ENCODE results near the gene COL5A1.
A peak's percentile ranks its signal among the peaks of the same experiment; 100 is the strongest.

The COL5A1 gene

DNA sequence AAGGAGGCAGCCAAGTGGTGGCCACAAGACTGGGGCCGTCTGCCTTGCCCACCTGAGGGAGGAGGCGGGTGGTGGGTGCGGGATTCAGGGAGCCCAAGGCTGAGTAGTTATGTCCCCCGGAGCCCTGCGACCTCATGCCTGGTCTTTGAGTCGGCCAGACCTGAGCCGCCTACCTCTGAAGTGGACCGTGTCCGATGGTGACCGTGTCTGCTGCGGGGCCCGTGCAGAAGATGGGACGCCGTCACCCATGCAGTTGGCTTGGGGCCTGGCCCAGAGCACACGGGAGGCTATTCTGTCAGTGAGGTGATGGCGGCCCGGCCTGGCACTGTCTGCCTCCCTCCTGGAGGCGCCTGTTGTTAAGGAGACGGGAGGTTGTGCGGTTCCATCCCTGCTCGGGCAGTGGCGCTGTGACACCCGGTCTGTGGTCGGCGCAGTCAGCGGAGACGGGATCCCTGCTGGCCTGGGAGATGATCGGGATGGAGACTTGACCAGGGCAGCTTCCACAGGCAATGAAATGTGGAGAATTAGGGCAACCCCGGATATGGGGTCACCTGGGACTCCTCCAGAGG, 176.5 kb downstream of the COL5A1 start:
- Mint-ChIP-seq H3K4me3 (no peak overlapping the region), H3K9me3 (no peaks in the 10 kb centered on the region), H3K4me1 (peaks cover 5% of the 10 kb centered on the region), H3K36me3 (ENCODE audit: low read depth) (peaks cover 17% of the 10 kb centered on the region), H3K27me3 (ENCODE audit: low read depth) (no peaks in the 10 kb centered on the region), H3K27ac (no peak overlapping the region)
- TF ChIP-seq, protein P1, sequence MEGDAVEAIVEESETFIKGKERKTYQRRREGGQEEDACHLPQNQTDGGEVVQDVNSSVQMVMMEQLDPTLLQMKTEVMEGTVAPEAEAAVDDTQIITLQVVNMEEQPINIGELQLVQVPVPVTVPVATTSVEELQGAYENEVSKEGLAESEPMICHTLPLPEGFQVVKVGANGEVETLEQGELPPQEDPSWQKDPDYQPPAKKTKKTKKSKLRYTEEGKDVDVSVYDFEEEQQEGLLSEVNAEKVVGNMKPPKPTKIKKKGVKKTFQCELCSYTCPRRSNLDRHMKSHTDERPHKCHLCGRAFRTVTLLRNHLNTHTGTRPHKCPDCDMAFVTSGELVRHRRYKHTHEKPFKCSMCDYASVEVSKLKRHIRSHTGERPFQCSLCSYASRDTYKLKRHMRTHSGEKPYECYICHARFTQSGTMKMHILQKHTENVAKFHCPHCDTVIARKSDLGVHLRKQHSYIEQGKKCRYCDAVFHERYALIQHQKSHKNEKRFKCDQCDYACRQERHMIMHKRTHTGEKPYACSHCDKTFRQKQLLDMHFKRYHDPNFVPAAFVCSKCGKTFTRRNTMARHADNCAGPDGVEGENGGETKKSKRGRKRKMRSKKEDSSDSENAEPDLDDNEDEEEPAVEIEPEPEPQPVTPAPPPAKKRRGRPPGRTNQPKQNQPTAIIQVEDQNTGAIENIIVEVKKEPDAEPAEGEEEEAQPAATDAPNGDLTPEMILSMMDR (IDR thresholded peaks at IDR 0.05; ENCODE audit: unreplicated experiment in 3 of 3), result no peak

DNA sequence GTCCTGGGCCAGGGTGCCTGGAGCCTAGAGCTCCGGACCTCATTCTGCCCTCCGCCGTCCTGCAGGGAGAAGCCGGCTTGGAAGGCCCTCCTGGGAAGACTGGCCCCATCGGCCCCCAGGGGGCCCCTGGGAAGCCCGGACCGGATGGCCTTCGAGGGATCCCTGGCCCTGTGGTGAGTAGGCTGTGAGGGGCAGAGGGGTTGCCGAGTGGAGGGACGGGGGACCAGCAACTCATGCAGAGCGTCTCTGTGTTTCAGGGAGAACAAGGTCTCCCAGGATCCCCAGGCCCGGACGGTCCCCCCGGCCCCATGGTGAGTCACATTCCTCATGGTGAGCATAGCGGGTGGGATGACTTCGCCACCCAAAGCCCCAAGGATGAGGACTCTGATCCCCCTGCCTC, 177.0 kb downstream of the COL5A1 start:
- Mint-ChIP-seq H3K27me3 (ENCODE audit: low read depth) (no peaks in the 10 kb centered on the region), H3K36me3 (ENCODE audit: low read depth) (peaks cover 16% of the 10 kb centered on the region), H3K27ac (no peak overlapping the region), H3K4me1 (no peaks in the 10 kb centered on the region), H3K4me3 (no peak overlapping the region), H3K9me3 (no peaks in the 10 kb centered on the region)
- TF ChIP-seq, protein P1 (IDR thresholded peaks at IDR 0.05; ENCODE audit: unreplicated experiment in 3 of 3), result no peak

DNA sequence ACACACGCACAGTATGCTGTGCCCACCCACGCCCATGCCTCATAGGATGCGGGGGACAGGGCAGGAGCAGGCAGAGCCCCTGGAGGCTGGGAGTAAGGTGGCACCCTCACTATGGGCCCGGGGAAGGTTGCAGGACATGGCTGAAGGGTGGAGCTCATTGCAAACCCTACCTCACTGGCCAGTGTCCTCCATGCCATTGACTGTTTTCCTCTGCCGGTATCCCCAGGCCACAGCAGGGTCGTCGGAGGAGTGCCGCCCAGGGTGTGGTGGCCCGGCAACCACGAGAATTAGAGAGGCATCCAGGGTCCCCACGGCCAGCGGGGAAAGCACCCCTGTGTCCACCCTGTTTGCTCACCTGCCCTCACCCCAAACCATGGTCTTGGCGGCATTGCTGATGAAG, 179.3 kb downstream of the COL5A1 start:
- no peaks in the 10 kb centered on the region for H3K27me3 Mint-ChIP-seq (ENCODE audit: low read depth)
- H3K4me3 Mint-ChIP-seq, result no peak overlapping the region
- no peaks in the 10 kb centered on the region for H3K4me1 Mint-ChIP-seq
- H3K9me3 Mint-ChIP-seq, result no peaks in the 10 kb centered on the region
- H3K36me3 Mint-ChIP-seq (ENCODE audit: low read depth), result peaks cover 18% of the 10 kb centered on the region
- TF ChIP-seq, protein P1 (IDR thresholded peaks at IDR 0.05; ENCODE audit: unreplicated experiment in 3 of 3), result no peak
- peak overlapping the region in 1 of 3 experiments; percentile 51 for H3K27ac Mint-ChIP-seq

DNA sequence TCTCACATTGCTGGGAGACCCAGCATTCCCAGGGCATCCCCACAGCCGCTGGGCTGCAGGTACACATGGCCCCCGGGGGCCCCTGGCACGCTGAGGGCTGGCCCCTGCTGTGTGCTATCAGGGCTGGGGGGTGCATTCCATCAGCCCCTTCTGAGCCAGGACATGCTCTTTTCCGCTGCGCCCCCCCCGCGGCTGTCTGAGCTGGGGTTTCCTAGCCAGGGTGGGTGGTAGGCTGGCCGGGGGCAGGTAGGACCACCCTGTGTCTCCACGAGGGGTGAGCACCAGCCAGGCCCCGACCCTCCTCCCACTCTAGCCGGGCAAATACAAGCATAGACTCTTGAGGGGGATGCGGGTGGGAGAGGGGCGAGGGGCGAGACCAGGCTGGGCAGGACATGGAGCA, 180.9 kb downstream of the COL5A1 start:
- Mint-ChIP-seq H3K9me3 (no peaks in the 10 kb centered on the region), H3K4me3 (no peak overlapping the region)

DNA sequence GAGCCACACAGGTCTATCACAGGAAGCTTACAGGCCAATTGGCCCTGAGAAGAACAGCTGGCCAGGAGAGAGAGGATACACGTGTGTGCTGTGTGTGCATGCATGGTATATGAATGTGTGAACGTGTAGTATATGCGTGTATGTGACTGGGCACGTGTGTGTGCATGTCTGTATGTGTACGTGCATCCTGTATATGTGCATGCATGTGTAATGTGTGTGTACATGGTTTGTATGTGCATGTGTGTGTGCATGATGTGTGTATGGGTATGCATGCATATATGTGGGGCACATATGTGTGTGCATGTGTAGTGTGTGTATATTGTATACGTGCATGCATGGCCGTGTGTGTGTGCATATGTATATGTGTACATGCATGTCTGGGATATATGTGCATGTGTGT, 182.0 kb downstream of the COL5A1 start:
- no peak overlapping the region for H3K4me3 Mint-ChIP-seq
- H3K27me3 Mint-ChIP-seq (ENCODE audit: low read depth), result no peaks in the 10 kb centered on the region
- TF ChIP-seq, protein P1 (IDR thresholded peaks at IDR 0.05; ENCODE audit: unreplicated experiment in 3 of 3), result no peak
- H3K9me3 Mint-ChIP-seq, result no peaks in the 10 kb centered on the region
- H3K4me1 Mint-ChIP-seq, result no peaks in the 10 kb centered on the region
- H3K36me3 Mint-ChIP-seq (ENCODE audit: low read depth), result peaks cover 20% of the 10 kb centered on the region
- peak overlapping the region in 2 of 3 experiments; percentile 6 to 70 for H3K27ac Mint-ChIP-seq

More for the DNA sequence above, 180.9 kb downstream of the COL5A1 start:
- TF ChIP-seq, protein P1 (IDR thresholded peaks at IDR 0.05; ENCODE audit: unreplicated experiment in 3 of 3), result no peak
- no peaks in the 10 kb centered on the region for H3K4me1 Mint-ChIP-seq
- H3K27ac Mint-ChIP-seq, result no peak overlapping the region
- peaks cover 20% of the 10 kb centered on the region for H3K36me3 Mint-ChIP-seq (ENCODE audit: low read depth)
- H3K27me3 Mint-ChIP-seq (ENCODE audit: low read depth), result no peaks in the 10 kb centered on the region

DNA sequence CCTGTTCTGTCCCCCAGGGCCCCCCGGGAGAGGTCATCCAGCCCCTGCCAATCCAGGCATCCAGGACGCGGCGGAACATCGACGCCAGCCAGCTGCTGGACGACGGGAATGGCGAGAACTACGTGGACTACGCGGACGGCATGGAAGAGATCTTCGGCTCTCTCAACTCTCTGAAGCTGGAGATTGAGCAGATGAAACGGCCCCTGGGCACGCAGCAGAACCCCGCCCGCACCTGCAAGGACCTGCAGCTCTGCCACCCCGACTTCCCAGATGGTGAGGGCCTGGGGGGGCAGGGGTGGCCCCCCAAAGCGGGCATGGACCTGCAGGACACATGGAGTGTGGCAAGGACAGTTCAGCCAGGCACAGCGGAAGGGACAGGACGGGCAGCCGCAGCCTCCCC, 183.0 kb downstream of the COL5A1 start:
- Mint-ChIP-seq H3K27ac (no peak overlapping the region), H3K36me3 (ENCODE audit: low read depth) (peaks cover 17% of the 10 kb centered on the region), H3K4me1 (no peaks in the 10 kb centered on the region), H3K27me3 (ENCODE audit: low read depth) (no peaks in the 10 kb centered on the region), H3K4me3 (no peak overlapping the region), H3K9me3 (no peaks in the 10 kb centered on the region)
- TF ChIP-seq, protein P1 (IDR thresholded peaks at IDR 0.05; ENCODE audit: unreplicated experiment in 3 of 3), result no peak

Measured in nephron (organoid).